ENCODE data around the gene TENT4A.

GRCh38 chr5:6773342-6774035 is 60.3 kb downstream of the TENT4A start:
- TF ChIP-seq POLR2A (IDR thresholded peaks at IDR 0.05; ENCODE audit: extremely low read depth, insufficient read length) (no peak), MYC (IDR thresholded peaks at IDR 0.05; ENCODE audit: low read depth, low read length) (no peak)

Measured in NB4 (cell line).